GM18861 (cell line): ENCODE data around the gene SREK1IP1.
"Not testable (repeated sequence)": the region's sequence is repeated elsewhere in the genome, so short reads cannot be mapped to it uniquely, and the experiment has no call there.

ENCODE experiments used
- ATAC-seq: cut with Tn5 transposase; IDR thresholded peaks from one replicate; pipeline ENCODE4 v1.9.1; 2021; ENCODE audit not compliant: unreplicated experiment

Gene SREK1IP1

GRCh38 chr5:64765804-64766504 lies 2.5 kb downstream of the SREK1IP1 start:
- ATAC-seq: no peak

GRCh38 chr5:64763948-64764503 lies 4.5 kb downstream of the SREK1IP1 start:
- no peak for ATAC-seq

GRCh38 chr5:64759960-64760660 lies 8.4 kb downstream of the SREK1IP1 start:
- ATAC-seq: no peak

- no peak for ATAC-seq
These were observed 9.6 kb downstream of the SREK1IP1 start for GRCh38 chr5:64758901-64759300.

- no peak for ATAC-seq
These were observed 14.4 kb downstream of the SREK1IP1 start for GRCh38 chr5:64754066-64754465.

- ATAC-seq: no peak
These were observed 19.1 kb downstream of the SREK1IP1 start for GRCh38 chr5:64749385-64749784.

GRCh38 chr5:64746446-64746845 lies 22.0 kb downstream of the SREK1IP1 start:
- ATAC-seq: no peak

- no peak for ATAC-seq
These were observed 23.6 kb downstream of the SREK1IP1 start for GRCh38 chr5:64744914-64745313.

GRCh38 chr5:64742821-64743220 lies 25.7 kb downstream of the SREK1IP1 start:
- no peak for ATAC-seq

GRCh38 chr5:64742411-64742810 lies 26.1 kb downstream of the SREK1IP1 start:
- ATAC-seq: no peak

- ATAC-seq: no peak
These were observed 41.3 kb downstream of the SREK1IP1 start for GRCh38 chr5:64727150-64727549.

- no peak for ATAC-seq
These were observed 45.9 kb downstream of the SREK1IP1 start for GRCh38 chr5:64722588-64722987.

- not testable (repeated sequence) for ATAC-seq
These were observed 54.0 kb downstream of the SREK1IP1 start for GRCh38 chr5:64714495-64714894.

GRCh38 chr5:64707191-64707590 lies 61.3 kb downstream of the SREK1IP1 start:
- no peak for ATAC-seq

GRCh38 chr5:64706074-64706473 lies 62.4 kb downstream of the SREK1IP1 start:
- ATAC-seq: not testable (repeated sequence)

- ATAC-seq: no peak
These were observed 67.7 kb downstream of the SREK1IP1 start for GRCh38 chr5:64700765-64701164.

- ATAC-seq: not testable (repeated sequence)
These were observed 72.1 kb downstream of the SREK1IP1 start for GRCh38 chr5:64696414-64696813.

- ATAC-seq: no peak
These were observed 74.9 kb downstream of the SREK1IP1 start for GRCh38 chr5:64693636-64694035.

- ATAC-seq: no peak
These were observed 77.2 kb downstream of the SREK1IP1 start for GRCh38 chr5:64691291-64691690.

- no peak for ATAC-seq
These were observed 77.9 kb downstream of the SREK1IP1 start, which contains the start of gene SHISAL2B for GRCh38 chr5:64690417-64691151. Gene SHISAL2B (plus strand): TSS chr5:64690503. CDS start chr5:64690624, 121 bp downstream.

GRCh38 chr5:64690104-64690416 lies 78.4 kb downstream of the SREK1IP1 start:
- ATAC-seq: no peak

GRCh38 chr5:64688965-64689364 lies 79.5 kb downstream of the SREK1IP1 start:
- ATAC-seq: no peak
